HepG2 (cell line): Measurements from ENCODE around the gene SPESP1.

ENCODE experiments used
- NFATC3 ChIP-seq: sonication (generic); formaldehyde crosslinking; IDR thresholded peaks from 2 replicates; pipeline ENCODE4 v1.5.1; 2020; ENCODE audit warnings: mild to moderate bottlenecking, missing genetic modification reagents
- TF ChIP-seq, protein P1 (sequence below): sonication (generic); formaldehyde crosslinking; conservative IDR thresholded peaks from 2 replicates; pipeline ENCODE4 v1.4.0; 2020; ENCODE audit warnings: missing genetic modification reagents
- TF ChIP-seq, protein P2 (sequence below): sonication (generic); formaldehyde crosslinking; IDR thresholded peaks from 2 replicates; pipeline ENCODE4 v1.5.0; 2020; ENCODE audit warnings: mild to moderate bottlenecking, missing genetic modification reagents, moderate library complexity

DNA sequence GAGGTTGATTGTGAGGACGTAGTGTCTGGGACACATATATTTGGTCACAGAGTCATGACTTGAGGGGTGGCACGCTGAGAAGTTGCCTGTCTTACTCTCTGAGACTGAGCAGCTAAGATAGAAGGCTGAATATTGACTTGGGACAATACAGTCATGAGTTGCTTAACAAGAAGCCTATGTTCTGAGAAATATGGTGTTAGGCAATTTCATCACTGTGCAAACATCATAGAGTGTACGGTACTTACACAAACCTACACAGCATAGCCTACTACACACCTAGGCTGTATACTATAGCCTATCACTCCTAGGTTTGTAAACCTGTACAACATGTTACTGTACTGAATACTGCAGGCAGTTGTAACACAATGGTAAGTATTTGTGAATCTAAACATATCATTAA is 30.3 kb upstream of the SPESP1 start:
- TF ChIP-seq NFATC3 (CRISPR knock-in tag) = no peak
- TF ChIP-seq, protein P1, sequence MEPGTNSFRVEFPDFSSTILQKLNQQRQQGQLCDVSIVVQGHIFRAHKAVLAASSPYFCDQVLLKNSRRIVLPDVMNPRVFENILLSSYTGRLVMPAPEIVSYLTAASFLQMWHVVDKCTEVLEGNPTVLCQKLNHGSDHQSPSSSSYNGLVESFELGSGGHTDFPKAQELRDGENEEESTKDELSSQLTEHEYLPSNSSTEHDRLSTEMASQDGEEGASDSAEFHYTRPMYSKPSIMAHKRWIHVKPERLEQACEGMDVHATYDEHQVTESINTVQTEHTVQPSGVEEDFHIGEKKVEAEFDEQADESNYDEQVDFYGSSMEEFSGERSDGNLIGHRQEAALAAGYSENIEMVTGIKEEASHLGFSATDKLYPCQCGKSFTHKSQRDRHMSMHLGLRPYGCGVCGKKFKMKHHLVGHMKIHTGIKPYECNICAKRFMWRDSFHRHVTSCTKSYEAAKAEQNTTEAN (CRISPR knock-in tag) = no peak
- TF ChIP-seq, protein P2, sequence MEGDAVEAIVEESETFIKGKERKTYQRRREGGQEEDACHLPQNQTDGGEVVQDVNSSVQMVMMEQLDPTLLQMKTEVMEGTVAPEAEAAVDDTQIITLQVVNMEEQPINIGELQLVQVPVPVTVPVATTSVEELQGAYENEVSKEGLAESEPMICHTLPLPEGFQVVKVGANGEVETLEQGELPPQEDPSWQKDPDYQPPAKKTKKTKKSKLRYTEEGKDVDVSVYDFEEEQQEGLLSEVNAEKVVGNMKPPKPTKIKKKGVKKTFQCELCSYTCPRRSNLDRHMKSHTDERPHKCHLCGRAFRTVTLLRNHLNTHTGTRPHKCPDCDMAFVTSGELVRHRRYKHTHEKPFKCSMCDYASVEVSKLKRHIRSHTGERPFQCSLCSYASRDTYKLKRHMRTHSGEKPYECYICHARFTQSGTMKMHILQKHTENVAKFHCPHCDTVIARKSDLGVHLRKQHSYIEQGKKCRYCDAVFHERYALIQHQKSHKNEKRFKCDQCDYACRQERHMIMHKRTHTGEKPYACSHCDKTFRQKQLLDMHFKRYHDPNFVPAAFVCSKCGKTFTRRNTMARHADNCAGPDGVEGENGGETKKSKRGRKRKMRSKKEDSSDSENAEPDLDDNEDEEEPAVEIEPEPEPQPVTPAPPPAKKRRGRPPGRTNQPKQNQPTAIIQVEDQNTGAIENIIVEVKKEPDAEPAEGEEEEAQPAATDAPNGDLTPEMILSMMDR = no peak
